HG03196 (cell line): ENCODE results near the gene ATP6V1G3.
"Not testable (repeated sequence)": the region's sequence is repeated elsewhere in the genome, so short reads cannot be mapped to it uniquely, and the experiment has no call there.

Experiments
- ATAC-seq: cut with Tn5 transposase; IDR thresholded peaks from one replicate; pipeline ENCODE4 v1.9.1; 2021; ENCODE audit not compliant: unreplicated experiment

The ATP6V1G3 gene

GRCh38 chr1:198543670-198544260 lies 3.3 kb upstream of the ATP6V1G3 start:
- no peak for ATAC-seq

DNA sequence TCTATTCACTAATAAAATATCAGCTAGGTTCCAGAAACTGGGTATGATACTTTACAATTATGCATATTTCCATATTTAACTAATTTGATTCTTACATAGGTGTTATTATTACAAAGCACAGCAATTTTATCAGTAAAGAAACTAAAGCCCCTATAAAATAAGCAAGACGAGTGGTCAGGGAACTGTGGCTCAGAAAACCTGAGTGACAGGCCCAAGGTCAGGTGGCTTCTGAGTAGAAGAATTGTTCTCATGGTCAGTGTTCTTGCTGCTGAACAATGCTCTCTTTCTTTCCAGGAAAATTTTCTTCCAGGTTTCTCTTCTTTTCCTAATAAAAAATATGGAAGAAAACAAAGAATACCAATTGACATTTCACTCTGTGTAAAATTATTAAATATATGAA lies 2.2 kb upstream of the ATP6V1G3 start:
- no peak for ATAC-seq

DNA sequence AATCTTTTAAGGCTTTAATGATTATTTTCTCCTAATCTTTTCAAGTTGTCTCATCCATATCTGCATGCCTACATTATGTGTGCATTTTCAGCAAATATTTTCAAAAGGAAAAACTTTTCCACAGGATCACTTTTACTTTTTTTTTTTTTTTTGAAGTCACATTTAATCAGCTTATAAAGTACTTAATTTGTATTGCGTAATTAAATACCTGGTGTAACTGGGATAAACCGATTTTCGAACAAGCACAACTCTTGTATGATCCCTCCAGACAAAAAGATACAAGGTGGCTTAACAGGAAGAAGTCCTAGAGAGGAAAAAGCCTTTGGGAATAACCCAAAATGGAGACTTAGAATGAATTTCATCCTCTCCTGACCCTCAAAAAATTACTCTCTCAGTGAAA lies 1.3 kb upstream of the ATP6V1G3 start:
- ATAC-seq: no peak

DNA sequence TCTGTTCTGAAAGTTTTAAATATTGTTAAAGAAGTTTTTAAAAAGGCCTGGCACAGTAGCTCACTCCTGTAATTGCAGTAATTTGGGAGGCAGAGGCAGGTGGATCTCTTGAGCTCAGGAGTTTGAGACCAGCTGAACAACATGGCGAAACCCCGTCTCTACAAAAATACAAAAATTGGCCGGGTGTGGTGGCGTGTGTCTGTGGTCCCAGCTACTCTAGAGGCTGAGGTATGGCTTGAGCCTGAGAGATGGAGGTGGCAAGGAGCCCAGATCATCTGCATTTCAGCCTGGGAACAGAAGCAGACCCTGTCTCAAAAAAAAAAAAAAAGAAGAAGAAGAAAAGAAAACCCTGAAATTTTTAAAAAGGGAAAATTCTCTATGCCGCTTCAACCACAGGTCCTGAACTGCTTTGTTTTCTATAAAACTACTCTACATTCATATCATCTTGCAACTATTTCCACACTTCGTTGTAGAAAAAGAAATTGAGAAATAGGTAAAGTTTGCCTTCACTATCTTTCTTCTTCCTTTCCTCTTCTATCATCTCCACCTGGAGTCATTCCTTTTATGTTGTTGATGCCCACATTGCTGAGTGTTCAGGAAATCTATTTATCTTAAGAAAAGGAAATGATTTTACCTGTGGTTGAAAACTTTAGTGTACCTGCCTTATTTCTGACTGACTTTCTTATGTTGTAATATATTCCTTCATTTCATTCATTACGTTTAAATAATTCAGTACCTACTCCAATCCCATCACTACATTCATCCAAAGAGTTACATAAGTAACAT lies 1.7 kb downstream of the ATP6V1G3 start:
- ATAC-seq: no peak

DNA sequence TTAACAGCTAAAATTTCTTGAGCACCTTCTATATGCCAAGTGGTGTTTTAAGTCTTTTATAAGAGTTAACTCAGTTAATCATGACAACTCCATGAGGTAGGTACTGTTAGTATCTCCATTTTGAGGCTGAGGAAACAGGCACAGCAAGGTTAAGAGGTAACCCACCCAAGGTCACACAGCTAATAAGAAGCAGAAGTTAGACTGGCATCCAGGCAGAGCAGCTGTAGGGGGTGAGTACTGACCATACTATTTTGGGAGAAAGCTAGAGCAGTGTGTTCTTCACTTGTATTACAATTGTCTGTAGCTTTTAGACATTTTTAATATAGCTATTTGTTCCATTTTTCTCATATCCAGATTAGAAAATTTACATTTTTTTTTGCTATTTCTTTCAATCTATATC lies 4.8 kb downstream of the ATP6V1G3 start:
- ATAC-seq: no peak

DNA sequence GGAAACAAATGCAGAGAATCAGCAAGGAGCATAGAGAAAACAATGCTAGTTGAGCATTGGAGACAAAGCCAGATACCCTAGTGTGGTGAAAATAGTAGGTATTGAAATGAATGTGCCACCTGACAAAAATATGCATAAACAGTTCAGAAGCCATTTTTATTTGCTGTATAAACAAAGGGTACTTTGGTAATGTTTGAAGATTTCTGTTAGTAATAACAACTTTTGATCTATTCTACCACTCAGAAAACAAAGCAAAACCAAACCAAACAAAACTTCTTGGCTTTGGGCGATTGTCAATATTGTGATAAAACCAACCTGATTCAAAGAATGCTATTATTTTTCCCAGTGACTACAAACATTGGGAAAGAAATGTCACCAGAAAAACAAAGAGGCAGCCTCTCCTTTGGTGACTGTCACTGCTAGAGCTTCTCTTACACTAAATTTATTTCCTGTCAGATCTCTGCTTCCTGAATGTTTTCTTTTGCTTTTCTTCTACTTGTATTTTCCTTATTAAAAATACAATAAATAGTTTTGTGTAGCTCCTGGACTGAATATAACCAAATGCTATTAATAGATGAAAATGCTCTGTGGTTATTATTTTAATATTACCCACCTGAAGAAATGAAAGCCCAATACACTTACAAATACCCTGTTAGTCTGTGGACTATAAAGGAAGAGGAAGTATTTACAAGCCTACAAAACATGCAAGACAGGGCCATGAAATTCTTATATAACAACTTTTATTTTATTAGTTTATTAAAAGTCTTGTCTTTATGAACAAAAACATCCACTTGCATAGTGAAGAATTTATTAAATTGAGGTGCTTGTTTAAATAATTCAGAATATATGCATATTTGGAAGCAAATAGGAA lies 5.7 kb downstream of the ATP6V1G3 start:
- no peak for ATAC-seq

DNA sequence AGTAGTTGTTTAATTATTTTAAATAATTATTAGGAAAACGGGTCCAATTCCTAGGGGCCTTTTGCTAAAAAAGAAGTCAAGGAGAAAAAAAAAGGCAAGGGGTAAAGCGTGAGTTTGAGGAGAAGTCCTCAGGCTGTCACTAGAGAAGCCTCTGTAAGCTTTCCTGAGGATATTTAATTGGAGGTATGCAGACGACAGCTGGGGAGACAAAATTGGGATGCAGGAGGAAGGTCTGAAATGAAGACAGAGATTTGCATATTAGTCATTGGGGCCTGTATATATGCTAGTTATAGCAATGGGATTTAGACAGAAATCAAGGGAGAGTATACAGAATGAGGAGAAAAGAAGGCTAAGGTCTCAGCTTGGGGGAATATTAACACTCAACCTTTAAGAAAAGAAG lies 8.6 kb downstream of the ATP6V1G3 start:
- no peak for ATAC-seq

DNA sequence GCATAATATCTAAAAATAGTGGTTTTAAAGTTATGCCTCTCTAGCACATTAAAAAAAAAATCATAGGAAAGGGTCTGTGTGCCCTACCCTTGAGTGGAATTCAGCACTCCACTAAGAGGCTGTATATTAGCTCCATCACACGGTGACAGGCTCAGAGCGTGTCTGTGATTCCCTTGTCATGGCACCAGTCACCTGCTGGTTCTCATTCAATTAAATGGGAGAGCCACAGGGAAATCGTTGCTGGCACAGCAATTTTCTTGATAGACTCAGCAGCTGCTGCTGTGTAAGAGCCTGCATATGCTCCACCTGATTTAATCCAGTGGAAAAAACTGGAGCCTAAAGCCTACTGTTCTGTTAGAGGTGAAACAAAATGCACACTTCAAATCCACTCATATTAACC lies 9.5 kb downstream of the ATP6V1G3 start:
- no peak for ATAC-seq

DNA sequence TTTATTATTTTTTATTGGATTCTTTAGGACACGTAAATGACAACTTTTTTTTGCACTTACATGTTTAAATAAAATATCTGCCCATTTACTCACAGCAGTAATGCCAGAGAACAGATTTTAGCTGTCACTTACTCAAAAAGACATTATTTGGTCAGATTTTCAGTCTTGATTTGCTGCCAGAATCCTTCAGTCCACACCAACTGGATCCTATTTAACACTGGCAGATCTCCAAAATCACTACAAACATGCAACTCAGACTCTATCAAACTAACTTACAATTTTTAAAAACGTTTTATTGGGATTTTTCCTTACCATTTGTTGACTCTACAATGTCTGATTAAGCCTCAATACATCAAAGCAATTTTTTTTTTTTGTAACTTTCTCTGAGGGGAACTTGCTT lies 11.1 kb downstream of the ATP6V1G3 start:
- ATAC-seq: no peak

- no peak for ATAC-seq
Observed at GRCh38 chr1:198528364-198528763, 12.1 kb downstream of the ATP6V1G3 start.

GRCh38 chr1:198524556-198524955 lies 15.9 kb downstream of the ATP6V1G3 start:
- ATAC-seq: no peak

- not testable (repeated sequence) for ATAC-seq
Observed at GRCh38 chr1:198524127-198524526, 16.4 kb downstream of the ATP6V1G3 start.

DNA sequence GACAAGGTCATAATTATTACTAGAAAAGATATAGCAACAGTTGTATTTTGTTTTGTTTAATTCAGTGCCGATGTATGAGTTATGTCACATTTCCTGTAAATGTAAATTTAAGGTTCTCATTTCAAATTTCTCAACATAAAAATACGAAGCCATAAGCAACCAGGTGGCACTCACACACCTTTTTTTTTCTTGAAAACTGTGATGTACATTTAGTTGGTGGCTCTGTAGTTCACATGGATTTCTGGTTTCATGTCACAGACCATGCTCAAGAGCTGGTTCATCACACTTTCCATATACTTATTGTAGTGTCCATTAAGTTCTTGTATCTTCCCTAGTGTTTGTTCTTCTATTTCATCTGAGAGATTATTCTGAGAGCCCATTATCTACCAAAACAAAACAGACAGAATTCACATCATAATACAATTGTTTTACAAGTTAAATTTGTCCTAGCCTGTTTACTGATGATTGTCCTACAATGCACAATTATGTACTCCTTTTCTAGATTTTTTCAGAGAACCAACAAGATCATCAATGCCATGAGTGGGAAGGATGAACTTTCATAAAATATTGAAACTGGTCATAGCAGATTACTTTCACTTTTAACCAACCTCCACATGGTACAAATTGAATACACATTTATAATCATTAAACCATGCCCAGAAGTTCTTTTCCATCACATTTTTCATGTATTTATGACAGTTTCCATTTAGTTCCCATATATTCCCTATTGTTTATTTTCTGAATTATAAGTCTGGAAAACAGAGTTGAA lies 17.1 kb downstream of the ATP6V1G3 start:
- ATAC-seq: no peak

DNA sequence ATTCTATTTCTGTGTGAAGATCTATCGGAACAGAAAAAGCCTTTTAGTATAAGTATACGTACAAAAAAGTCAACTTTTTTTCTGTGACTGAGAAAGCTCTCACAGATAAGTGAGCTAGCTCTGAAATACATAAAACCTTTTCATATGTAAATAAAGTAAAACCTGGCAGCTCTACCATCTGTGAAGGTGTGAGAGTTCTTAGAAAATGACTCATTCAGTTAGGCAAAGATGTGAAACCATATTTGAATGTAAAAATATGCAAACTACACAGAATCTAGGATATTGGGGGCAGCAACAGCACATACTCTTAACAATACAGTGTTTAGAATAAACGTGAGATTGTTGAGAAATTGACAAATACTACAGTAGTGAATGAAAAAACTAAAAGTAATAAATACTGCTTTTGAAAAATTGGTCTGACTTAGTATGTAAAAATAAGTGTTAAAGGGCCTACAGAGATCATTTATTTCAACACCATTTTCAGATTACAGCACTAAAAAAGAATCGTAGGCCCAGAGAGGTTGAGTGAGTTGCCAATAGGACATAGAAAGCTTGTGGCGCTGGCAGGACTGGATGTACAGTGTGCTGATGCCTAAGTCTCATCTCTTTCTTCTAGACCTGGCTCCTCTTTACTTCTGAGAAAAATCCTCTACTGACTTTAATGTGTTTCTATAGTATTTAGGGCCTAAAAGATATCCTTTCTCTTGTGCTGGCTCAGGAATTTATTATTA lies 19.8 kb downstream of the ATP6V1G3 start:
- peak; percentile 95 for ATAC-seq

- no peak for ATAC-seq
Observed at GRCh38 chr1:198519639-198520501, 20.6 kb downstream of the ATP6V1G3 start.

- ATAC-seq: no peak
Observed at GRCh38 chr1:198517623-198518199, 22.8 kb downstream of the ATP6V1G3 start.

- ATAC-seq: no peak
Observed at GRCh38 chr1:198500096-198500495, 40.4 kb downstream of the ATP6V1G3 start.

DNA sequence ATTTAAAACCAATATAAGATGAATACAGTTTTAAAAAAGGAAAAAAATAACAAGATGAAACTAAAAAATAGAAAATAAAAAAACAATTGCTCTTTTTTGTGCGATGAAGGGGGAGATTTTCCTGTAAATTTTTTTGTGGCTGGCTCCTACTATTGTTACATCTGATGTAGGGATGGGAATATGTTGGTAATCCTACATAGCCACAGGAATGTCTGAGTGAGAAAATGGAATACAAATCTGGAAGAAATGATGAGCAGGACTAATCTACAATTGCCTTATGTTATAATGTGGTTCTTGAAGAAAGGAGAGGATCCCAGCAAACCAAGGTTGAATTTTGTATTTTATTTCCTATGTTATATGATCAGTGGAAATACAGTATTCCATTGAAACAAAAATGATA lies 40.9 kb downstream of the ATP6V1G3 start:
- ATAC-seq: no peak

GRCh38 chr1:198498881-198499280 lies 41.6 kb downstream of the ATP6V1G3 start:
- ATAC-seq: no peak
